ENCODE data around the gene GAB3. TPM values are rescaled to one million over a fixed set of nuclear protein-coding genes. Genes with fewer than 3 reads are reported as not detected.

The GAB3 gene
- total RNA-seq, 2 donors from 2014 or later, result 1.2 to 1.4 TPM

GRCh38 chrX:154737136-154737535 lies 13.7 kb downstream of the GAB3 start:
- intact Hi-C loops (cut with DNase I), result no loop called here
- no peaks in the 10 kb centered on the region for H3K36me3 ChIP-seq
- no peak for TF ChIP-seq CTCF (IDR thresholded peaks at IDR 0.05)
- no peaks in the 10 kb centered on the region for H3K9me3 ChIP-seq
- H3K27ac ChIP-seq, result no peak overlapping the region
- no peaks in the 10 kb centered on the region for H3K4me1 ChIP-seq
- H3K4me3 ChIP-seq, result no peak overlapping the region
- no peak overlapping the region for H3K9ac ChIP-seq (ENCODE audit: low read depth in 2 of 2, low read length in 2 of 2)
- no peak for DNase-seq
- no peaks in the 10 kb centered on the region for H3K27me3 ChIP-seq

- no peak for DNase-seq
- H3K36me3 ChIP-seq, result no peaks in the 10 kb centered on the region
- peak overlapping the region; percentile 65 for H3K27ac ChIP-seq
- H3K4me1 ChIP-seq, result no peaks in the 10 kb centered on the region
- H3K27me3 ChIP-seq, result no peaks in the 10 kb centered on the region
- H3K9ac ChIP-seq (ENCODE audit: low read depth in 2 of 2, low read length in 2 of 2), result no peak overlapping the region
- H3K4me3 ChIP-seq, result no peak overlapping the region
- intact Hi-C loops (cut with DNase I), result no loop called here
- no peaks in the 10 kb centered on the region for H3K9me3 ChIP-seq
- no peak for TF ChIP-seq CTCF (IDR thresholded peaks at IDR 0.05)
These were observed 15.0 kb downstream of the GAB3 start for GRCh38 chrX:154735695-154736393.

GRCh38 chrX:154734061-154734781 lies 16.7 kb downstream of the GAB3 start:
- TF ChIP-seq CTCF (IDR thresholded peaks at IDR 0.05), result no peak
- H3K4me1 ChIP-seq, result no peaks in the 10 kb centered on the region
- no peak for DNase-seq
- H3K27ac ChIP-seq, result peak overlapping the region; percentile 77
- no peaks in the 10 kb centered on the region for H3K27me3 ChIP-seq
- H3K36me3 ChIP-seq, result no peaks in the 10 kb centered on the region
- no peaks in the 10 kb centered on the region for H3K9me3 ChIP-seq
- no peak overlapping the region for H3K4me3 ChIP-seq
- H3K9ac ChIP-seq (ENCODE audit: low read depth in 2 of 2, low read length in 2 of 2), result no peak overlapping the region
- intact Hi-C loops (cut with DNase I), result no loop called here

- intact Hi-C loops (cut with DNase I), result no loop called here
- Histone ChIP-seq H3K9ac (ENCODE audit: low read depth in 2 of 2, low read length in 2 of 2) (no peak overlapping the region), H3K27ac (peak overlapping the region; percentile 77)
These were observed 17.8 kb downstream of the GAB3 start for GRCh38 chrX:154733066-154733425.

More at GRCh38 chrX:154733066-154733425, 17.8 kb downstream of the GAB3 start:
- H3K27me3 ChIP-seq, result no peaks in the 10 kb centered on the region
- H3K36me3 ChIP-seq, result no peaks in the 10 kb centered on the region
- TF ChIP-seq CTCF (IDR thresholded peaks at IDR 0.05), result no peak
- H3K4me1 ChIP-seq, result no peaks in the 10 kb centered on the region
- no peak for DNase-seq
- H3K9me3 ChIP-seq, result no peaks in the 10 kb centered on the region
- no peak overlapping the region for H3K4me3 ChIP-seq
